OCI-LY1 (cell line): ENCODE results near the gene ZBTB7C.

Experiments used
- EZH2 ChIP-seq: fragments of 200-600 bp; sonication (generic), shearing (Covaris generic); IDR thresholded peaks from 2 replicates; pipeline ENCODE4 v1.8.0; 2017; ENCODE audit warnings: borderline replicate concordance, mixed run types, mild to moderate bottlenecking, antibody characterized with exemption, low read length, moderate library complexity, mixed read lengths
- TF ChIP-seq, protein P1 (sequence below): fragments of 200-600 bp; sonication (generic), shearing (Covaris generic); IDR thresholded peaks from 2 replicates; pipeline ENCODE4 v1.5.1; 2017; ENCODE audit warnings: mild to moderate bottlenecking, antibody characterized with exemption, low read length, moderate library complexity, mixed read lengths

DNA sequence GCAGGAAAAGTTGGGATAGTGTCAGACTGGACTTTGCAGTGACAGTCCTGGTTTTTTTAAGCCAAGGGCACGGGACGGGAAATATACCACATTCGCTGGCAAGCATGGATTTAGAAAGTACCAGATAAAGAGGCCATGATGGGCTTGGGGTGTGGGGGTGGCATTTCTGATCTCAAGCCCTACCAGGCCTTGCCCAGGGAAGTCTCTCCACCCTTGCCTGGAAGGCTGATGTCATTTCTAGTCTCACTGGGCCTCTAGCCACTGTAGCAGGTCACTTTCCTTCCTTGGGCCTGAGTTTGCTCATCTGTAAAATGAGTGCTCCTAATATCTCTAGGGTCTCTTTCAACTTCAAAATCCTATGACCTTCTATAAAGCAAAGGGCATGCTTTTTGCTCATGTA, 1.8 kb downstream of the ZBTB7C start:
- TF ChIP-seq, protein P1, sequence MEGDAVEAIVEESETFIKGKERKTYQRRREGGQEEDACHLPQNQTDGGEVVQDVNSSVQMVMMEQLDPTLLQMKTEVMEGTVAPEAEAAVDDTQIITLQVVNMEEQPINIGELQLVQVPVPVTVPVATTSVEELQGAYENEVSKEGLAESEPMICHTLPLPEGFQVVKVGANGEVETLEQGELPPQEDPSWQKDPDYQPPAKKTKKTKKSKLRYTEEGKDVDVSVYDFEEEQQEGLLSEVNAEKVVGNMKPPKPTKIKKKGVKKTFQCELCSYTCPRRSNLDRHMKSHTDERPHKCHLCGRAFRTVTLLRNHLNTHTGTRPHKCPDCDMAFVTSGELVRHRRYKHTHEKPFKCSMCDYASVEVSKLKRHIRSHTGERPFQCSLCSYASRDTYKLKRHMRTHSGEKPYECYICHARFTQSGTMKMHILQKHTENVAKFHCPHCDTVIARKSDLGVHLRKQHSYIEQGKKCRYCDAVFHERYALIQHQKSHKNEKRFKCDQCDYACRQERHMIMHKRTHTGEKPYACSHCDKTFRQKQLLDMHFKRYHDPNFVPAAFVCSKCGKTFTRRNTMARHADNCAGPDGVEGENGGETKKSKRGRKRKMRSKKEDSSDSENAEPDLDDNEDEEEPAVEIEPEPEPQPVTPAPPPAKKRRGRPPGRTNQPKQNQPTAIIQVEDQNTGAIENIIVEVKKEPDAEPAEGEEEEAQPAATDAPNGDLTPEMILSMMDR = no peak
- TF ChIP-seq EZH2 = no peak
